PFSK-1 (cell line): ENCODE results near the gene PIGS. TPM values are rescaled to one million over a fixed set of nuclear protein-coding genes. Genes with fewer than 3 reads are reported as not detected.
A peak's percentile ranks its signal among the peaks of the same experiment; 100 is the strongest.

Experiments
- FOXP2 ChIP-seq: optimal IDR thresholded peaks from 2 replicates; pipeline ENCODE3; 2011; ENCODE audit warnings: borderline replicate concordance, control low read depth, inconsistent platforms; ENCODE audit not compliant: insufficient read depth; ENCODE audit errors: extremely low read length, extremely low read depth
- POLR2AphosphoS5 ChIP-seq: IDR thresholded peaks from 2 replicates; pipeline ENCODE4 v1.6.1; 2012; ENCODE audit warnings: low read depth, mild to moderate bottlenecking, control low read depth, low read length, moderate library complexity
- REST ChIP-seq, 2 experiments: IDR thresholded peaks; 2 replicates each; pipeline versions ENCODE4 v1.6.1 to v1.8.0; 2011 to 2012; ENCODE audit warnings: low read depth in 2 of 2, low read length in 2 of 2, control low read depth in 1 of 2, inconsistent platforms in 1 of 2, mild to moderate bottlenecking in 1 of 2, moderate library complexity in 1 of 2; ENCODE audit not compliant: insufficient read depth in 1 of 2
- SIN3A ChIP-seq: IDR thresholded peaks from 2 replicates; pipeline ENCODE4 v1.6.1; 2012; ENCODE audit warnings: mild to moderate bottlenecking, low read length, moderate library complexity, borderline replicate concordance; ENCODE audit not compliant: insufficient read depth
- TAF1 ChIP-seq: IDR thresholded peaks from 2 replicates; pipeline ENCODE4 v1.6.1; 2012; ENCODE audit warnings: low read length, control low read depth, borderline replicate concordance; ENCODE audit not compliant: insufficient read depth
- polyA plus RNA-seq: library from polyadenylated mRNA; unstranded; fragments of >200 nt; gene quantifications from one replicate; pipeline ENCODE4 v1.2.1, GENCODE V29; 2012; ENCODE audit warnings: low read depth, missing spikeins; ENCODE audit not compliant: insufficient read length

PIGS gene
- polyA plus RNA-seq = 40.3 TPM

- TF ChIP-seq REST (IDR thresholded peaks at IDR 0.05; ENCODE audit: insufficient read depth in 1 of 2, low read depth in 2 of 2, low read length in 2 of 2) (no peak), TAF1 (peak; percentile 78; the same call in 1 of the 2 replicates), SIN3A (no peak), FOXP2 (peak; percentile 22), POLR2AphosphoS5 (peak; percentile 89)
These were observed at the start of gene PIGS for GRCh38 chr17:28571361-28572122. TSS of gene PIGS (minus strand) at chr17:28571524. CDS start at chr17:28571496, 28 bp downstream.

- no peak for TF ChIP-seq FOXP2
- TF ChIP-seq SIN3A = no peak
- TF ChIP-seq TAF1 = no peak
- TF ChIP-seq POLR2AphosphoS5 = no peak
- TF ChIP-seq REST (IDR thresholded peaks at IDR 0.05; ENCODE audit: insufficient read depth in 1 of 2, low read depth in 2 of 2, low read length in 2 of 2) = no peak
These were observed 48.7 kb upstream of the PIGS start for GRCh38 chr17:28620010-28620409.

- TF ChIP-seq REST (IDR thresholded peaks at IDR 0.05; ENCODE audit: insufficient read depth in 1 of 2, low read depth in 2 of 2, low read length in 2 of 2) = no peak
- no peak for TF ChIP-seq FOXP2
- TF ChIP-seq POLR2AphosphoS5 = no peak
- no peak for TF ChIP-seq SIN3A
- TF ChIP-seq TAF1 = no peak
These were observed 47.1 kb upstream of the PIGS start for GRCh38 chr17:28618464-28618863.

GRCh38 chr17:28616281-28616680 lies 45.0 kb upstream of the PIGS start:
- no peak for TF ChIP-seq POLR2AphosphoS5

- TF ChIP-seq REST (IDR thresholded peaks at IDR 0.05; ENCODE audit: insufficient read depth in 1 of 2, low read depth in 2 of 2, low read length in 2 of 2) (no peak), SIN3A (no peak), TAF1 (no peak), POLR2AphosphoS5 (no peak), FOXP2 (no peak)
These were observed 44.1 kb upstream of the PIGS start for GRCh38 chr17:28615260-28615940.
